CMK (cell line): ENCODE measurements around the gene GOLGA5.
"Not testable (repeated sequence)": the region's sequence is repeated elsewhere in the genome, so short reads cannot be mapped to it uniquely, and the experiment has no call there.

Experiments used
- DNase-seq: peaks from one replicate; pipeline ENCODE4 v3.0.0-alpha.2; 2010; ENCODE audit warnings: low read depth

Gene GOLGA5, protein sequence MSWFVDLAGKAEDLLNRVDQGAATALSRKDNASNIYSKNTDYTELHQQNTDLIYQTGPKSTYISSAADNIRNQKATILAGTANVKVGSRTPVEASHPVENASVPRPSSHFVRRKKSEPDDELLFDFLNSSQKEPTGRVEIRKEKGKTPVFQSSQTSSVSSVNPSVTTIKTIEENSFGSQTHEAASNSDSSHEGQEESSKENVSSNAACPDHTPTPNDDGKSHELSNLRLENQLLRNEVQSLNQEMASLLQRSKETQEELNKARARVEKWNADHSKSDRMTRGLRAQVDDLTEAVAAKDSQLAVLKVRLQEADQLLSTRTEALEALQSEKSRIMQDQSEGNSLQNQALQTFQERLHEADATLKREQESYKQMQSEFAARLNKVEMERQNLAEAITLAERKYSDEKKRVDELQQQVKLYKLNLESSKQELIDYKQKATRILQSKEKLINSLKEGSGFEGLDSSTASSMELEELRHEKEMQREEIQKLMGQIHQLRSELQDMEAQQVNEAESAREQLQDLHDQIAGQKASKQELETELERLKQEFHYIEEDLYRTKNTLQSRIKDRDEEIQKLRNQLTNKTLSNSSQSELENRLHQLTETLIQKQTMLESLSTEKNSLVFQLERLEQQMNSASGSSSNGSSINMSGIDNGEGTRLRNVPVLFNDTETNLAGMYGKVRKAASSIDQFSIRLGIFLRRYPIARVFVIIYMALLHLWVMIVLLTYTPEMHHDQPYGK

DNA sequence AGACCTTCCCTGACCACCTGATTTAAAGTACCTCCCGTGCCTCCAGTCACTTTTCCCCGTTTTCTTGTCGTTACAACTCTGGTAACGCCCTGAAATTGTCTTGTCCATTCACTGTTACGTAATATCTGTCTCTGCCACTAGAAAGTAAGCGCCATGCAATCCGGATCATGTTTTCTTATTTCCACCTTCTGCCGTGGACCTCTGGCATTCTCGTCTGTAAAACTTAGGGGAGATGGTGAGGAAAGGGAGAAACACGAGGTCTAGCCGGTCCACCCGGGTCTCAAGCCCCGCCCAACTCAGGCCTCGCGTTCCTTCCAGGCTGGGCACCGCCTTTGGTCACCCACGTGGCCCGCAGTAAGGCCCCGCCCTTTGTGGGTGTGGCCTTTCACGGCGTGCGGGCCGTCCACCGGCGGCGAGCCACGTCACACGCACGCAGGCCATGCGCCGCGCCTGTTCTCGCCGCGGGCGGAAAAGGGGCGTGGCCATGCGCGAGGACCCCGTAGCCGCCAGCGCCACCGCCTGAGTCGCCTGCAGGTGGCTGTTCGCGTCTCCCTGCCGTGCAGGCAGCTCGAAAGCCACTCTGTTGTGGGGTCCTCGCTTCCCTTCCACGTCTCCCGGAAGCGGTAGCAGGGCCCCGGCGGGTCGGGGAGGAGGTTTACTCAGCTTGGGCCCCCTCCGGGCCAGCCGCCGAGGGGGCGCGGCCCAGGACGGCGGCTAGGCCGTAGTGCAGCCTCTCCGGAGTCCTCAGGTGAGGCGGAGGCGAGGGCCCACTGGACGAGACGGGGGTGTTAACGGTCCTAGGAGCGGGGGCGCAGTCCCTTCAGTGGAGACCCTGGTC is at the start of gene GOLGA5:
TSS of gene GOLGA5 (plus strand) at position 597 of the 838 bp plus-strand sequence. CDS start 3,133 bp downstream, outside the sequence.
- DNase-seq, result peak; percentile 95

DNA sequence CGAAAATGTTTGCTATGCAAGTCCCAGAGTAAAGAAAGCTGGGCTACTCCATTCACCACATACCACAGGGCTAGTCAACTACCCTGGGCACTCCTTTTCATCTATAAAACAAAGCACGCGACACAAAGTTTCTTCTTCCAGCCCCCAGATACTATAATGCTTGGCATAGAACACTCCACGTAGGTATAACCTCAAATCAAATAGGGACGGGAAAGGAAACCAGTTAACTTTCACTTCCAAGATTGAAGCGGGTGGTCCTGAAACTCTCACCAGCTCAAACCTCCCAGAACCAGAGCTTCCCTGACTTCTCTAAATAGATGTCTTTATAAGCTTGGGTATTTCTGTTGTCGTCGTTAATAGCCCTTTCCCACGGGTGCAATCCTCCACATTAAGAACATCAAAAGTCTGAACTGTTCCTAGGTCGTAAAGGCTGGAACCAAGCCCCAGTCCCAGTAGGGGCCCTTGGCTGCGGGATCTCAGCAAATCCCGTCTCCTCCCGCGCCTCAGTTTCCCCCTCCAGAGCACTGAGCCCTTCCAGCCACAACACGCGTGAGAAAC is 46.3 kb upstream of the GOLGA5 start:
- no peak for DNase-seq

GRCh38 chr14:92748259-92749016 is 45.7 kb upstream of the GOLGA5 start, which contains the start of gene LGMN:
LGMN (minus strand) TSS chr14:92748627; CDS start chr14:92732786, 15,841 bp downstream.
- DNase-seq, result no peak

- DNase-seq, result not testable (repeated sequence)
Observed at GRCh38 chr14:92750222-92750728, 43.8 kb upstream of the GOLGA5 start.

DNA sequence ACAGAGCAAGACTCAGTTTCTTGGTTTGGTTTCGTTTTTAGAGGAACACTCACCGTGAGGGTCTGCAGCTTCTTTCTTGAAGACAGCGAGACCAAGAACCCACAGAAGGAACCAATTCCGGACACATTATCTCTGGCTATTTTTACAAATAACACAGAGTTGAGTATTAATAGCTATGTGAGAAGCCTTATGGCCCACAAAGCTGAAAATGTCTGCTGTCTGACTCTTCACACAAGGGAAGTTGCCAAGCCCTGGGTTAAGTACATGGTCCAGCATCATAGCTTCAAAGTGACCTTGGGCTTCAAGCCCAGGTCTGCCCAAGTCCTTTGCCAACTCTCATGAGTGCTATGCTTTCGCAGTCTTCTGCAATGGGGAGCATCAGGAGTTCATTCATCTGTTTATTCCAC is 43.1 kb upstream of the GOLGA5 start:
- no peak for DNase-seq

- DNase-seq, result no peak
Observed at GRCh38 chr14:92751819-92752218, 42.3 kb upstream of the GOLGA5 start.

DNA sequence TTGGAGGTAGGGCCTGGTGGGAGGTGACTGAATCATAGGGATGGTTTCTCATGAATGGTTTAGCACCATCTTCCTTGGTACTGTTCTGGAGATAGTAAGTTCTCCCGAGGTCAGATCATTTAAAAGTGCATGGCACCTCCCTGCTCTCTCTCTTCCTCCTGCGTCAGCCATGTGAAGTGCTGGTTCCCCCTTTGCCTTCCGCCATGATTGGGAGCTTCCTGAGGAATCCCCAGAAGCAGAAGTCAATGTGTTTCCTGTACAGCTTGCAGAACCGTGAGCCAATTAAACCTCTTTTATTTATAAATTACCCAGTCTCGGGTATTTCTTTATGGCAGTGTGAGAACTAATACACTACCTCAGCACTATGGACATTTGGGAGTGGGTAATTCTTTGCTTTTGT is 40.9 kb upstream of the GOLGA5 start:
- no peak for DNase-seq

DNA sequence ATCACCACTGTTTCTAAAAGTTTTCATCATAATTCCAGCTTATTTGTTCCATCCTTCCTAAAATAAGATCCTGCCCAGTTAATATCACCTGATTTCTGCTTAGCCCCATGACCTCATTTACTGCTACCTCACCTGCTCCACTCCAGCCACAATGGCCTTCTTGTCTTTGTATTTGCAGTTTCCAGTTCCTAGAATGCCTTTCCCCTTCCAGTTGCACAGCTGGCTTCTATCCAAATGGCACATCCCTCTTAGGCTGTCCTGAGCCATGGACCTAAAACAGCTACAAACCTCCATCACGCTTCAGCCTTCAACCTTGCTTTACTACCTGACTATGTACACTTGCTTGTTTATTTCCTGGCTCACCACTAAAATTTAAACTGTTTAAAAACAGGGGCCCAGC is 39.1 kb upstream of the GOLGA5 start:
- no peak for DNase-seq

DNA sequence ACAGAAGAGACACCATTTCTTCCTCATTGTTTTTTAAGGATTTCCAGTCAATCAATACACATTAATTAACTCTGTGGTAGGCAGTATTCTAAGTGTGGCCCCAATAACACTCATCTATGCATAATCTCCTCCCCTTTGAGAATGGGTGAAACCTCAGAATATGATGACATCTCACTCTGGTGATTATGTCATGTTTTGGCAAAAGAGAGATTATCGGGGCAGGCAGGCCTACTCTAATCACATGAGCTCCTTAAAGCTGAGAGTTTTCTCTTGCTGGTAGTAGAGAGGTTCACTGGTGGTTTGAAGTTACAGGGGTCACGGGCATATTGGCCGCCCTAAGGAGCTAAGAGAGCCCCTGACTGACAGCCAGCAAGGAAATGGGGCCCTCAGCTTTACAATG is 38.6 kb upstream of the GOLGA5 start:
- no peak for DNase-seq

DNA sequence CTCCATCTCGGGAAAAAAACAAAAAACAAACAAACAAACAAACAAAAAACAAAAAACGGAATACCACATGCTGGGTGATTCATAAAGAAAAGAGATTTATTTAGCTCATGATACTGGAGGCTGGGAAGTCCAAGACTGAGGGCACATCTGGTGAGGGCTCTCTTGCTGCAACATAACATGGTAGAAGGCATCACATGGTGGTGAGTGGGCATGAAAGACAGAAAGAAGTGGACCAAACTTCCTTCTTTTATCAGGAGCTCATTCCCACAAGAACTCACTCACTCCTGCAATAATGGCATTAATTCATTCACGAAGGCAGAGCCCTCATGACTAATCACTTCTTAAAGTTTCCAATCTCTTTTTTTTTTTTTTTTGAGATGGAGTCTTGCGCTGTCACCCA is 37.7 kb upstream of the GOLGA5 start:
- DNase-seq, result no peak

DNA sequence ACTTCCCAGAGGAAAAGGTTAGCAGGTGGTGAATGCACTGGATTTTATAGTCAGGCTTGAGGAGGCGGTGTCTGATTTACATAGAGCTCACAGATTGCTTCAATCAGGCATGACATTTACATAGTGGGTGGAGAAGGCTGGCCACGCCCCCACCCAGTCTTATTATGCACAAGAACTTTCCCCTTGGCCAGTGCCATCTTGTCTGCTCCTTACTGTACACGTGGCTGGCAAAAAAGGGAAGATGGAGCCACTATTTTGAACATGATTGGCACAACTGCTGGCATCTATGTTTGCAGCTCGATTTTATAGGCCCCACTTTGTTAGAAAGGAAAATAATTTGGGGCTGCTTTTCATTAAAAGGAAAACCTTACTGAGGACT is 34.8 kb upstream of the GOLGA5 start:
- DNase-seq, result no peak

DNA sequence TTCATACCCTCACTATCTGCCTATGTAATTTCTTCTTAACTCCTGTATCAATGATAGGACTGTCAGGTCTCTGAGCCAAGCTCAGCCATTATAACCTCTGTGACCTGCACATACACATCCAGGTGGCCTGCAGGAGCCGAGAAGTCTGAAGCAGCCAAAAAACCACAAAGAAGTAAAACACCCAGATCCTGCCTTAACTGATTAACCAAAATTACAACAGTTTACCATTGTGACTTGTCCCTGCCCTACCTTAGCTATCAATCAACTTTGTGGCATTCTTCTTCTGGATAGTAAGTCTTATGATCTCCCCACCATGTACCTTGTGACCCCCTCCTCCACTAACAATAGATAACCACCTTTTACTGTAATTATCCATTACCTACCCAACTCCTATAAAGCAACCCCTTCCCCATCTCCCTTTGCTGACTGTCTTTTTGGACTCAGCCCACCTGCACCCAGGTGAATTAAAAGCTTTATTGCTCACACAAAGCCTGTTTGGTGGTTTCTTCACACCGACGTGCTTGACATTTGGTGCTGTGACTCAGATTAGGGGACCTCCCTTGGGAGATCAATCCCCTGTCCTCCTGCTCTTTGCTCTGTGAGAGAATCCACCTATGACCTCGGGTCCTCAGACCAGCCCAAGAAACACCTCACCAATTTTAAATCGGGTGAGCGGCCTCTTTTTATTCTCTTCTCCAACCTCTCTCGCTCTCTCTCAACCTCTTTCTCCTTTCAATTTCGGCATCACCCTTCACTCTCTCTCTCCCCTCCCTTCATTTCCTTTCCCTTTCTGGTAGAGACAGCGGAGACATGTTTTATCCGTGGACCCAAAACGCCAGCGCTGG is 34.2 kb upstream of the GOLGA5 start:
- DNase-seq, result no peak

GRCh38 chr14:92760524-92760805 is 33.6 kb upstream of the GOLGA5 start:
- DNase-seq, result no peak

GRCh38 chr14:92763666-92764631 is 30.2 kb upstream of the GOLGA5 start:
- not testable (repeated sequence) for DNase-seq

GRCh38 chr14:92768236-92768635 is 25.9 kb upstream of the GOLGA5 start:
- DNase-seq, result not testable (repeated sequence)

DNA sequence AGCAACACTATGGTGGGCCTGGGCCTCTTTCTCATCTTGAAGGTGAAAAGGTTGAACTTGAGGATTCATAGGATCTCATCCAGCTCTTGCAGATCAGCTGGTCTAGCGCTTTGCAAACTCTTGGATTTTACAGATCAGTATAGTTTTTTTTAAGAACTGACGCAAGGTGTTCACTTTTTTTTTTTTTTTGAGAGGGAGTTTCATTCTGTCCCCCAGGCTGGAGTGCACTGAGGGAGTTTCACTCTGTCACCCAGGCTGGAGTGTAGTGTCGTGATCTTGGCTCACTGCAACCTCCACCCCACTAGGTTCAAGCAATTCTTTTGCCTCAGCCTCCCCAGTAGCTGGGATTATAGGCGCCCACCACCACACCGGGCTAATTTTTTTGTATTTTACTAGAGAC is 25.3 kb upstream of the GOLGA5 start:
- no peak for DNase-seq

GRCh38 chr14:92770484-92770883 is 23.6 kb upstream of the GOLGA5 start:
- DNase-seq, result no peak

DNA sequence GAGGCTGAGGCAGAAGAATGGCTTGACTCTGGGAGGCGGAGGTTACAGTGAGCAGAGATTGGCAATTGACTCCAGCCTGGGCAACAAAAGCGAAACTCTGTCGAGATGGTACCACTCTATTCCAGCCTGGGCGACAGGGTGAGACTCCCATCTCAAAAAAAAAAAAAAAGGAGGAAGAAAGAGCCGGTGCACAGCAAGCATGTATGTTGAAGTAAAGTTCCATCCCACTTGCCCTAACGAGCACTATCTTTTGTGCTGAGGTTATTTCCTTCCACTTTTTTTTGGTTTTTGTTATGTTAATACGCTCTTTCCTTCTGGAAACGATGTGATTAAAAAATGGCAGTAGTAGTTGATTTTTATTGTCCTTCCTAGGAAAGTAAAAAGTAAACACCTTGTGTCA is 19.5 kb upstream of the GOLGA5 start:
- no peak for DNase-seq

DNA sequence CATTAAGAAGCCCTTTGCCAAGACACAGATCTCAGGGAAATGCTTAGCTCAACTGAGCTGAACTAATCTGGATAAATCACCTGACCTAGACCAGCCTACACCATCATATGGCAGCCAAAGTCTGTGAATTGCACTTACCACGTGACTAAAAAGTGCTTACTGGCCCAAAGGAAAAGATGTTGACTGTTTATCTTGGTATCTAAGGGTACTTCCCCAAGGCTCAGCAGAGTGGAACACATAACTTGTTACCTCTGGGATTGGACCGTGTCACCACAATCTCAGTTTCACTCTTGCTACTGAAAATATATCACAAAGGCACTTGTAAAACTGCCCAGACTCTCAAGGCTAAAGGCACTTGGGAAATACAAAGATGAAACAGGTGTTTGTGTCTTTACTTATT is 18.8 kb upstream of the GOLGA5 start:
- not testable (repeated sequence) for DNase-seq
